Activated naive CD8-positive, alpha-beta T cell treated with anti-CD3 and anti-CD28 coated beads, Interleukin-2, amount 10 ng/mL, durations not matched to agents 7 days and 5 days (primary cell): Measurements from ENCODE around the gene PSMB2. TPM values are rescaled to one million over a fixed set of nuclear protein-coding genes. Genes with fewer than 3 reads are reported as not detected.
A peak's percentile ranks its signal among the peaks of the same experiment; 100 is the strongest.

Source experiments
- ATAC-seq: fragments of 150-1000 bp; cut with Tn5 transposase; one replicate; pipeline ENCODE4 v1.10.0; 2021; ENCODE audit warnings: low read depth, moderate library complexity
- POLR2A ChIA-PET: fragments of 350-600 bp; sonication (Branson Sonifier 250); formaldehyde crosslinking; loops from one replicate; lab custom pipeline; 2021; ENCODE audit warnings: antibody characterized with exemption; lab: Charles Lee
- DNase-seq: peaks from one replicate; pipeline ENCODE4 v3.0.0; 2021
- H3K27ac Mint-ChIP-seq: one replicate; pipeline ENCODE4 v1.8.0; 2022; ENCODE audit warnings: mild to moderate bottlenecking, mixed read lengths
- H3K27me3 Mint-ChIP-seq: one replicate; pipeline ENCODE4 v1.8.0; 2022; ENCODE audit warnings: mild to moderate bottlenecking, moderate library complexity, mixed read lengths
- H3K36me3 Mint-ChIP-seq: one replicate; pipeline ENCODE4 v1.8.0; 2021; ENCODE audit warnings: mild to moderate bottlenecking, mixed read lengths
- H3K4me1 Mint-ChIP-seq: one replicate; pipeline ENCODE4 v1.8.0; 2021; ENCODE audit warnings: mixed read lengths
- H3K4me3 Mint-ChIP-seq: one replicate; pipeline ENCODE4 v1.8.0; 2022; ENCODE audit warnings: mild to moderate bottlenecking, moderate library complexity, mixed read lengths
- H3K9me3 Mint-ChIP-seq: one replicate; pipeline ENCODE4 v1.8.0; 2021; ENCODE audit warnings: mixed read lengths
- total RNA-seq, 2 experiments: library from RNA; stranded (reverse); gene quantifications; one replicate each; pipeline ENCODE4 v1.2.3, GENCODE V29; 2021

PSMB2 gene
- total RNA-seq, 2 experiments from 2014 or later: 55.1 to 58.0 TPM

- H3K27ac Mint-ChIP-seq: no peak overlapping the region
- no peak for DNase-seq
- peaks cover 3% of the 10 kb centered on the region for H3K36me3 Mint-ChIP-seq
- no peak for ATAC-seq
- H3K4me3 Mint-ChIP-seq: no peak overlapping the region
- peaks cover 24% of the 10 kb centered on the region for H3K27me3 Mint-ChIP-seq
- POLR2A ChIA-PET: interaction anchor here (1.9 kb wide), 1 partner anchor 144 kb away, joined by 6 read pairs; no protein-coding TSS in a partner anchor
- H3K9me3 Mint-ChIP-seq: no peaks in the 10 kb centered on the region
- H3K4me1 Mint-ChIP-seq: peaks cover 12% of the 10 kb centered on the region
Measured at GRCh38 chr1:35571263-35571662, 70.1 kb downstream of the PSMB2 start.

- Mint-ChIP-seq H3K4me1 (peaks cover 6% of the 10 kb centered on the region), H3K4me3 (no peak overlapping the region), H3K9me3 (no peaks in the 10 kb centered on the region), H3K27ac (no peak overlapping the region), H3K27me3 (peaks cover 23% of the 10 kb centered on the region), H3K36me3 (peaks cover 2% of the 10 kb centered on the region)
- DNase-seq (no peak), ATAC-seq (no peak)
- POLR2A ChIA-PET: interaction anchor here (1.9 kb wide), 1 partner anchor 145 kb away, joined by 6 read pairs; no protein-coding TSS in a partner anchor
Measured at GRCh38 chr1:35570589-35571137, 70.7 kb downstream of the PSMB2 start.

DNA sequence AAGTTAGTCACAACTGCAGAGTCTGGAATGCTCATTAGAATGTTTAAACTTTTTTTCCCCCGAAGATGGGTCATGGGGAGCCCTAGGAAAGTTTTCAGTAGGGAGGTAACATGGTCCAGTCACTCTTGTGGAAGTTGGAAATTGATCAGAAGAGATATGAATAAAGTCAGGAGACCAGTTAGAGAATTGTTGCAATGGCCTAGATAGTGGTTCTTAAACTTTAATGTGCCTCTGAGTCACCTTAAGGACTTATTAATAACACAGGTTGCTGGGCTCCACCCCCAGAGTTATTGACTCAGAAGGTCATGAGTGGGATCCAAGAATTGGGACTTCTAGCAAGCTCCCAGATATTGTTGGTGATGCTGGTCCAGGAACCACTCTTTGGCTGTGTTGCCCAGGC, 71.4 kb downstream of the PSMB2 start:
- H3K27ac Mint-ChIP-seq: no peak overlapping the region
- POLR2A ChIA-PET: no interaction called here
- H3K27me3 Mint-ChIP-seq: peaks cover 19% of the 10 kb centered on the region
- DNase-seq (no peak), ATAC-seq (no peak)
- no peak overlapping the region for H3K4me3 Mint-ChIP-seq
- no peaks in the 10 kb centered on the region for H3K9me3 Mint-ChIP-seq
- no peaks in the 10 kb centered on the region for H3K36me3 Mint-ChIP-seq
- H3K4me1 Mint-ChIP-seq: peaks cover 1% of the 10 kb centered on the region

DNA sequence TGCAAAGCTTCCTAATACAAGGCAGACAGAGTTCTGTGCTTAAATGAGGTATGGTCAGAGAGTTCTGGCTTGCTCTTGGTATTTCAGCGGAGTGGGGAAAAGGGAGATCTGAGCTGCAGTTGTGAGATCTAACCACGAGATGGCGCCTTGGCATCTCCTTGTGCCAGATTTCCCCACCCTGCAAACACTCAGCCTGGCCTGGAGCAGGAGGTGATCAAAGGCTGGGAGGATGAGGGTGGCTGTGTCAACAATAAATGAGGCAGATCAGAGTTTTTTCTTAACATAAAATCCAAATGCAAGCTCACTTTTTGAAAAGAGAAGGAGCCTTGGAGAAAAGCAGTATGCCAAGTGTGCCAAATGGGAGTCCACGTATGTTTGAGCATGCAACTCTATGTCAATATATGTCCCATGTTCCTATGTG, 72.3 kb downstream of the PSMB2 start:
- Mint-ChIP-seq H3K36me3 (peaks cover 2% of the 10 kb centered on the region), H3K4me3 (no peak overlapping the region), H3K27me3 (peaks cover 19% of the 10 kb centered on the region), H3K9me3 (no peaks in the 10 kb centered on the region), H3K27ac (no peak overlapping the region), H3K4me1 (peaks cover 3% of the 10 kb centered on the region)
- ATAC-seq (peak; percentile 68), DNase-seq (peak; percentile 67)
- POLR2A ChIA-PET: interaction anchor here (1.0 to 1.6 kb wide), 4 partner anchors 9 to 200 kb away, joined by 4 to 6 read pairs (median 4); no protein-coding TSS in a partner anchor

DNA sequence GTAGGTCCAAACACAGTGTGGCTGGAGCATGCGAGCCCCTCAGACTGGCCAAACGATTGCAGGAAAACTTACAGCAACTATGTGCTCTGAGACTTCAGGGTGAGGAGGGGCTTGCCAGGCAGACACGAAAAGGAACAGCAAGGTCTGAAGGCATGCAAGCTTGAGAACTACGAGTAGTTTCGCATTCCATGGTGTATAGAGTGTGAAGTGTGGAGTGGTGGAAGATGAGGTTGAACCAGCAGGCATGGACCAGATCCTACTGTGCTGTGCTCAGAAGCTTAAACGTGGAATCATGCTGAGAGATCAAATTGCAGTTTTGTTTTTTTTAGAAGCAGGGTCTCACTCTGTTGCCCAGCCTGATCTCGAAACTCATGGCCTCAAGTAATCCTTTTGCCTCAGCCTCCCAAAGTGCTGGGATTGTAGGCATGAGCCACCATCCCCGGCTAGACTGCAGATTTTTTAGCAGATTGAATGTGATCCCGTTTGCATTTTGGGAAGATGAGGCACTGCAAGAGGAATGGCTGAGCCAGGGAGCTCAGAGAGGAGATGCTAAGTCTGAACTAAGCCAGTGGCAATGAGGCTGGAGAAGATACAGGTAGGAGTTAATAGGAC, 73.3 kb downstream of the PSMB2 start:
- H3K27ac Mint-ChIP-seq: no peak overlapping the region
- DNase-seq (no peak), ATAC-seq (no peak)
- H3K4me3 Mint-ChIP-seq: no peak overlapping the region
- POLR2A ChIA-PET: interaction anchor here (1.1 to 1.6 kb wide), 3 partner anchors 10 to 148 kb away, joined by 4 to 6 read pairs (median 4); no protein-coding TSS in a partner anchor
- no peaks in the 10 kb centered on the region for H3K9me3 Mint-ChIP-seq
- H3K27me3 Mint-ChIP-seq: peaks cover 18% of the 10 kb centered on the region
- peaks cover 2% of the 10 kb centered on the region for H3K36me3 Mint-ChIP-seq
- peaks cover 5% of the 10 kb centered on the region for H3K4me1 Mint-ChIP-seq

- Mint-ChIP-seq H3K27ac (no peak overlapping the region), H3K9me3 (no peaks in the 10 kb centered on the region), H3K27me3 (no peaks in the 10 kb centered on the region), H3K4me3 (no peak overlapping the region), H3K36me3 (peaks cover 2% of the 10 kb centered on the region), H3K4me1 (peaks cover 9% of the 10 kb centered on the region)
- DNase-seq: no peak
- POLR2A ChIA-PET: interaction anchor here (1.5 to 1.7 kb wide), 2 partner anchors 12 to 115 kb away, joined by 6 read pairs; no protein-coding TSS in a partner anchor
- ATAC-seq: no peak
Measured at GRCh38 chr1:35565742-35566133, 75.6 kb downstream of the PSMB2 start.

GRCh38 chr1:35564884-35565741, 76.2 kb downstream of the PSMB2 start:
- Mint-ChIP-seq H3K4me1 (peaks cover 9% of the 10 kb centered on the region), H3K36me3 (peaks cover 2% of the 10 kb centered on the region), H3K27me3 (no peaks in the 10 kb centered on the region), H3K27ac (no peak overlapping the region), H3K4me3 (no peak overlapping the region), H3K9me3 (no peaks in the 10 kb centered on the region)
- DNase-seq (no peak), ATAC-seq (no peak)
- POLR2A ChIA-PET: interaction anchor here (0.6 to 1.7 kb wide), 6 partner anchors 12 to 367 kb away, joined by 3 to 6 read pairs (median 3); no protein-coding TSS in a partner anchor

GRCh38 chr1:35564037-35564883, 77.1 kb downstream of the PSMB2 start:
- no peak overlapping the region for H3K4me3 Mint-ChIP-seq

DNA sequence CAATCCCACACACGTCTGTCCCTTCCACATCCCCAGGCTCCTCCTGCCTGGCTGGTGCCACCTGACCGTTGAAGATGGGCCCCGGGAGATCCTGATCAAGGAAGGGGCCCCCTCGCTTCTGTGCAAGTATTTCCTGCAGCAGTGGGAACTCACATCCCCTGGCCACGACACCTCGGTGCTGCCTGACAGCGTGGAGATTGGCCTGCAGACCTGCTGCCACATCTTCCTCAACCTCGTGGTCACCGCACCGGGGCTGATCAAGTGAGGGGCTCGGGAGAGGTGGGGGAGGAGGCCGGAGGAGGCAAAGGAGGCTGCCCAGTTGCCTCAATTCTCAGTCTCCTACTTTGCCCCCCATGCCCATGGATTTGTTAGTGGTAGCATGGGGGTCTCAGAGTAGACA, 78.2 kb downstream of the PSMB2 start:
- no peak for ATAC-seq
- DNase-seq: no peak
- H3K9me3 Mint-ChIP-seq: no peaks in the 10 kb centered on the region
- H3K27ac Mint-ChIP-seq: no peak overlapping the region
- H3K4me1 Mint-ChIP-seq: peaks cover 15% of the 10 kb centered on the region
- no peak overlapping the region for H3K4me3 Mint-ChIP-seq
- H3K36me3 Mint-ChIP-seq: peaks cover 2% of the 10 kb centered on the region
- H3K27me3 Mint-ChIP-seq: no peaks in the 10 kb centered on the region
- POLR2A ChIA-PET: interaction anchor here (1.3 to 2.4 kb wide), 2 partner anchors 112 to 207 kb away, joined by 3 to 7 read pairs; partner anchors contain the start of gene CLSPN

More at GRCh38 chr1:35564037-35564883, 77.1 kb downstream of the PSMB2 start:
- DNase-seq: peak; percentile 79
- Mint-ChIP-seq H3K4me1 (peaks cover 12% of the 10 kb centered on the region), H3K36me3 (peaks cover 2% of the 10 kb centered on the region), H3K9me3 (no peaks in the 10 kb centered on the region), H3K27ac (peak overlapping the region; percentile 38), H3K27me3 (no peaks in the 10 kb centered on the region)
- peak; percentile 70 for ATAC-seq
- POLR2A ChIA-PET: interaction anchor here (0.6 to 1.7 kb wide), 6 partner anchors 13 to 366 kb away, joined by 3 to 6 read pairs (median 3); no protein-coding TSS in a partner anchor

GRCh38 chr1:35561972-35562680, 79.2 kb downstream of the PSMB2 start:
- ATAC-seq (no peak), DNase-seq (no peak)
- POLR2A ChIA-PET: interaction anchor here (1.3 to 2.4 kb wide), 2 partner anchors 111 to 208 kb away, joined by 3 to 7 read pairs; partner anchors contain the start of gene CLSPN
- Mint-ChIP-seq H3K36me3 (peaks cover 5% of the 10 kb centered on the region), H3K4me3 (no peak overlapping the region), H3K9me3 (no peaks in the 10 kb centered on the region), H3K4me1 (peaks cover 17% of the 10 kb centered on the region), H3K27me3 (no peaks in the 10 kb centered on the region), H3K27ac (no peak overlapping the region)

DNA sequence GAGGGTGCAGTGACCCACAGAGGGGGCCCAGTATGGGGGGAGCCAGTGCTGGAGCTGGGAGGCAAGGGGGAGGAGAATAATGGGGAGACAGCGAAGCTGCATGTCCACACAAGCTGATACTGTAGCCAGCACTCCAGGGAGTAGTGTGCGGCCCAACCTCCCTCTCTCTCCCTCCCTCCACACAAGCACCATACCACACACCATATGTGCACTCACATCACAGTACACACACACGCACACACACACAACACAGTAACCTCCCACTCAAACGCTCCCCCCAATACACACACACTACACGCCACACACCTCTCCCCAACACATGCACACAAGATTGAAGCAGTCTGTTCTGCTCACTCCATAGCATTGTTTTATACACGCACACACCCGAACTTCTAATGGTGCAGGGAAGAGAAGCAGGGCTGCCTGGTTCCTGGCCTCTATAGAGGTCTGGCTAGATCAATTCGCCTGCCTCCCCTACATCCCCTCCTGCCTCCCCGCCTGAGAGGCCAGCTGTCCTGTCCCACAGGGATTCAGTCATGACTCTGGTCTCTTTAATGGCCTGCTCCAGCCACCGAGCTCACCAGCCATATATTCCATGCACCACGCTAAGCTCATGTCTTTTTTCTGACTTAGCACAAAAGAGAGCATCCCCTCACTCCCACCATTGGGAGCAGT, 79.9 kb downstream of the PSMB2 start:
- Mint-ChIP-seq H3K27ac (no peak overlapping the region), H3K27me3 (no peaks in the 10 kb centered on the region), H3K4me3 (no peak overlapping the region), H3K9me3 (no peaks in the 10 kb centered on the region), H3K4me1 (peaks cover 21% of the 10 kb centered on the region), H3K36me3 (peaks cover 5% of the 10 kb centered on the region)
- DNase-seq: no peak
- no peak for ATAC-seq
- POLR2A ChIA-PET: interaction anchor here (2.4 kb wide), 1 partner anchor 110 kb away, joined by 7 read pairs; no protein-coding TSS in a partner anchor
